OCI-M2 (cell line): ENCODE data around the gene MAD1L1.

Source experiments
- DNase-seq: peaks from one replicate; lab custom pipeline; 2025; ENCODE audit not compliant: unreplicated experiment; lab: John Stamatoyannopoulos, UW

MAD1L1 gene

GRCh38 chr7:2242541-2243429, 10.0 kb upstream of the MAD1L1 start:
- peak; percentile 0 for DNase-seq

- DNase-seq: peak; percentile 1
Observed at GRCh38 chr7:2241580-2242540, 9.1 kb upstream of the MAD1L1 start, which contains the start of the genes MRM2 and NUDT1. TSS of gene MRM2 (minus strand) at chr7:2242205. CDS start at chr7:2242169, 36 bp downstream. TSS of gene NUDT1 (plus strand) at chr7:2242226. CDS start at chr7:2244575, 2,349 bp downstream.

- DNase-seq: no peak
Observed at GRCh38 chr7:2239242-2239641, 6.5 kb upstream of the MAD1L1 start.

GRCh38 chr7:2237109-2237602, 4.4 kb upstream of the MAD1L1 start:
- DNase-seq: no peak

GRCh38 chr7:2233926-2234325, 1.2 kb upstream of the MAD1L1 start:
- no peak for DNase-seq

- DNase-seq: no peak
Observed at GRCh38 chr7:2231992-2232765, 566 bp downstream of the MAD1L1 start.

GRCh38 chr7:2230882-2231281, 1.9 kb downstream of the MAD1L1 start:
- DNase-seq: no peak

GRCh38 chr7:2230226-2230625, 2.5 kb downstream of the MAD1L1 start:
- no peak for DNase-seq

GRCh38 chr7:2229467-2229866, 3.3 kb downstream of the MAD1L1 start:
- no peak for DNase-seq

GRCh38 chr7:2228921-2229320, 3.8 kb downstream of the MAD1L1 start:
- DNase-seq: no peak

- no peak for DNase-seq
Observed at GRCh38 chr7:2227699-2228098, 5.0 kb downstream of the MAD1L1 start.

- DNase-seq: no peak
Observed at GRCh38 chr7:2225830-2226229, 6.9 kb downstream of the MAD1L1 start.

GRCh38 chr7:2225336-2225735, 7.4 kb downstream of the MAD1L1 start:
- no peak for DNase-seq

- DNase-seq: no peak
Observed at GRCh38 chr7:2224934-2225333, 7.8 kb downstream of the MAD1L1 start.

- no peak for DNase-seq
Observed at GRCh38 chr7:2224491-2224928, 8.2 kb downstream of the MAD1L1 start.

- no peak for DNase-seq
Observed at GRCh38 chr7:2223321-2223720, 9.4 kb downstream of the MAD1L1 start.

GRCh38 chr7:2222516-2222915, 10.2 kb downstream of the MAD1L1 start:
- DNase-seq: no peak

GRCh38 chr7:2220954-2221353, 11.8 kb downstream of the MAD1L1 start:
- no peak for DNase-seq

- DNase-seq: no peak
Observed at GRCh38 chr7:2220506-2220905, 12.2 kb downstream of the MAD1L1 start.

- DNase-seq: no peak
Observed at GRCh38 chr7:2220030-2220429, 12.7 kb downstream of the MAD1L1 start.

- DNase-seq: no peak
Observed at GRCh38 chr7:2219606-2220005, 13.1 kb downstream of the MAD1L1 start.
